NCI-H69 (cell line): ENCODE results near the gene LYPD1.

Experiments
- DNase-seq: peaks from one replicate; lab custom pipeline; 2025; lab: John Stamatoyannopoulos, UW

The LYPD1 gene

DNA sequence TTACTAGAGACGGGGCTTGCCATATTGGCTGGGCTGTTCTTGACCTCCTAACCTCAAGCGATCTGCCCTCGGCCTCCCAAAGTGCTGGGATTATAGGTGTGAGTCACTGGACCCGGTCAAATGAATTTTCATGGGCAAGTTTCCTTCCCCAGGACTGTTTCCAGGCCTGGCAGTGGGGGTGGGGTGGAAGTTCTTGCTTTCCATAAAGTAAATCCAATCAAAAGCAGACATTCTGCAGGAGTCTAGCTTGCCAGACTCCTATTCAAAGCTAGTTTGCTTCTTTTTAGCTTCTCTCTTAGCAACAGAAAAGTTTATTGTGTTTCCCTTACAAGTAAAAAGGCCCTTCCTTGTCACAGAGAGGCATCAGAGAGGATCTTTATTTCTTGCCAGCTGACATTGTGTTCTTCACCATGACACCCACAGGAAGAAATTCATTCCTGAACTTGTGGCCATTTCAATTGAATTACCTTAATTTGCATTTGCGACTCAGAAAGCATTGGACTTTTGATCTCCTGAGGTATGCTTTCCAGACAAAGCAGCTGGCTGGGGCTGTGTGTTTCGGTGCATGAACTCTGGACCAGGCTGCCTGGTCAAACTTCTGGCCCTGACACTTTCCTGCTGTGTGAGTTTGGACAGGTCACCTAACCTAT is 37.9 kb downstream of the LYPD1 start:
- no peak for DNase-seq

DNA sequence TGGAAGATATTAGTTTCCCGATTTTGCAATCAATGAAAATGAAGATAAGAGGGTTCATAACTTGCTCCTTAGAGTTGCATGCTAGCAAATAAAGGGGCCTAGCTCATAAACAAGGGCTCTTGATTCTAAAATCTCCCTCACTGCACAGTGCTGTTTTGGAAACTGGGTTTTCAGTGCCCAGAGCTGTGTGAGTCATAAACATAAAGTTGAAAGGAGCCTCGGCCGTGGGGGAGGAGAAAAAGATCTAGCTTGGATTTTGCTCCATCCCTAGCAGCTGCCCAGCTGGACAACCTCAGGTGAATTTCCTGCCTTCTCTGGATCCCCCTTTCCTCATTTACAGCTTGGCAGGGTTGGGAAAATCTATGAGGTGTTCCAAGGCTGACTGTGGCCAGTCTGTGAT is 42.5 kb downstream of the LYPD1 start:
- no peak for DNase-seq

DNA sequence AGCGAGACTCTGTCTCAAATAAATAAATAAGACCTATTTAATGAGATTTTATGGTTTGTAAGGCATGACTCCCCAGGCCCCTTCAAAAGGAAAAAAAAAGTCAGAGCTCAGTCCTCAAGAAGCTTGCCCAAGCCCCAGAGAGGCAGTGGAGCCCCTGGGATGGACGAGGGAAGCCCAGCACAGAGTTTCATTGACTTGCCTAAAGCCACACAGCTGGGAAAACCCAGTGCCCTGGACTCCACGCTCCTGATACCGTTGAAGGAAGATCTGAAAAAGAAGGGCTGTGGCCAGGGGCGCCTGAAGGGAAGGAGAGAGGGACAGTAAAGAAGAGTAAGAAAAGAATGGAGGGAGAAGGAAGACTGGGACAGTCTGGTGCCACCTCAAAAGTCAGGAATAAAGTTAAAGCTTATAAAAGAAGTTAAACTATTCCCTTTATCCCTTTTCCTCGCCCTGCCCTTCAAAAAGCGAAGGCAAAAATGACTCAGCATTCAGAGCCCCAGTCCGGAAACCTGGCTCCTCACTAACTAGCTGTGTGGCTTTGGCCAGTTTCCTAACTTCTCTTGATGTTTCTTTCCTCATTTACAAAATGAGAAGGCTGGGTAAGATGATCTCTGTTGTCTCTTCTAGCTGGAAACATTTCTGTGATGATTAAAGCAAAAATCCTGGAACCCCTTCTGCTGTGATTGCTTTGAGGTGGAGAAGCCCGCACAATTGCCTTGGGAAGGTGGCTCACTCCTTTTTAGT is 46.7 kb downstream of the LYPD1 start:
- no peak for DNase-seq

DNA sequence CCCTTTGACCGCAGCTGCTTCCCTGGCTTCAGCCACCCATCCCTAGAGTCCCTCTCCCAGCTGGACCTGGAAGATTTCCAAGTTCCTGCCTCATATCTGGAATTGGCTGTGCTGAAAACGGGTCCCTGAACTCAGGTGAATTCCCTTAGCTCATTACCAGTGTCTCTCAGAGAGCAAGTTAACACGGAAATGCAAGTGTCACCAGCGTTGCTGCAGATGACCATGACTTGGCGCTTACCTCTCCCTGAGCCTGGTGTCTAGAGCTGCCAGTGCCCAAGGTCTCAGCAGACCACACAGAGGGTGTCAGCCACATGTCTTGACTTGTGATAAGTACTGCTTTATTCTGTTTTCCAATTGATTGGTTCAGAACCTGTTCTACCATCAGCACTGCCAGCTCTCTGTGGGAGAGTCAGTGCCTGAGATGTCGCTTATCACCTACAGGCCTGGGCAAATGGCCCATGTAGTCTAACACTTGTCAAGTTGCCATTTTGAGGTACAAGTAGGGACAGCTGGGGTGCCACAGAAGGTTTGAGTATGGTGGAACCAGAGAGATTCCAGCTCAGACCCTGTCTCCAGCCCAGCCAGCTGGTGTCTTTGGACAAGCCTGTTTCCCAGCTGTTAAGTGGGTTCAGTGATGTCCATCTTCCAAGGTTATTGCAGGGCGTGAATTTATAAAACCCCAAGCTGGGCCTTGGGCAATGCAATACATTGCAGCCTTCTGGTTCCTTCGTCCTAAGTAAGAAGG is 48.7 kb downstream of the LYPD1 start:
- DNase-seq = no peak

DNA sequence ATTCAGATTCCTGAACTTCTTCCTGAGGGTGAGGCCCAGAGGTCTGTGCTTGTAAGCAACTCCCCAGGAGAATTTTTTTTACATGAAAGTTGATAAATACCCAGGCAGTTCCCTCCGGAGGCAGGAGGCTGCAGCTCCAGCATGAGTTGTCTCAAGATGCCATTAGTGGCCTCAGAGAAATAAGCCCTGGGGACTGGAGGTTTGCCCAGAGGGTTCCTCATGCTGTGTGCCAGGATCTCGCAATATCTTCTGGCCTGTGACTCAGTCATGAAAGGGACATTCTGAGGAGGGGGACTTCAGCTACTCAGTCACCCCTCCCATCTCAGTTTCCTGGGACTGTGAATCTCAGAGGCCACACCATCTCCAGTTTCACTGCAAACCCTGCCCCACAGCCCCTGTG is 49.9 kb downstream of the LYPD1 start:
- DNase-seq = no peak

DNA sequence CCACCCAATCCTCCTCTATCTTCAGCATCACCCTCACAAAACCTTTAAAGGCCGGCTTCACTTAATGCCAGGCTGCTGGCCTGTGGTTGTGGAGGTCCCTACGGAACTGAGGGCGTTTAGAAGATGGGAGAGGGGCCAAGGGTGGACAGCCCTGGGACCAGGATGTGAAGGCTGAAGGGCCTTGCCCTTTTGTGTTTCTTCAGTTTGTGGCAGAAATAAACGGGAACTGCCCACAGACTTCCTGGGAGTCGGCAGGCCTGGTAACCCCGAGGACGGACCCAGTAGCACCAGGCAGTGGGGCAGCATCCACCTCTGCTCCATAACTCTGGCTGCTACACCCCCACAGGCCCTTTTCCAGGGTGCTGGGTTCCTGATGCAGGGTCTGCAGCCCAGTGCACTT is 51.3 kb downstream of the LYPD1 start:
- DNase-seq = no peak

DNA sequence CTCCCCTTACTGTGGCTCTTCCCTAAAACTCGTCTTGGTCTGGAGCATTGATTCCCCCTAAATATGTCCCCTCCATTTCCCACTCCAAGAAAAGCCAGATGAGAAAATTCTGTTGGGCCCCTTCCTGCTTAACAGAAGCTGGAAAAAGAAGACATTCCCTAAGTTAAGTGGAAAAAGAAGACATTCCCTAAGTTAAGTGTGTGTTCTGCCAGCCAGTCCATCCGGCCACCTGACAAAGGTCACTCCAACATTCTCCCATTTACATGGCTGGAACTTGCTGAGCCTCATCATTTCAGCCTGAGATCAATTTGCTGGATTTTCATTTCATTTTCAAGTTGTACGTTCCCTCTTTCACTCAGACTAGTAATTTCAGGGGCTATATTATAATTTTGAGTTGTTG is 52.0 kb downstream of the LYPD1 start:
- no peak for DNase-seq

DNA sequence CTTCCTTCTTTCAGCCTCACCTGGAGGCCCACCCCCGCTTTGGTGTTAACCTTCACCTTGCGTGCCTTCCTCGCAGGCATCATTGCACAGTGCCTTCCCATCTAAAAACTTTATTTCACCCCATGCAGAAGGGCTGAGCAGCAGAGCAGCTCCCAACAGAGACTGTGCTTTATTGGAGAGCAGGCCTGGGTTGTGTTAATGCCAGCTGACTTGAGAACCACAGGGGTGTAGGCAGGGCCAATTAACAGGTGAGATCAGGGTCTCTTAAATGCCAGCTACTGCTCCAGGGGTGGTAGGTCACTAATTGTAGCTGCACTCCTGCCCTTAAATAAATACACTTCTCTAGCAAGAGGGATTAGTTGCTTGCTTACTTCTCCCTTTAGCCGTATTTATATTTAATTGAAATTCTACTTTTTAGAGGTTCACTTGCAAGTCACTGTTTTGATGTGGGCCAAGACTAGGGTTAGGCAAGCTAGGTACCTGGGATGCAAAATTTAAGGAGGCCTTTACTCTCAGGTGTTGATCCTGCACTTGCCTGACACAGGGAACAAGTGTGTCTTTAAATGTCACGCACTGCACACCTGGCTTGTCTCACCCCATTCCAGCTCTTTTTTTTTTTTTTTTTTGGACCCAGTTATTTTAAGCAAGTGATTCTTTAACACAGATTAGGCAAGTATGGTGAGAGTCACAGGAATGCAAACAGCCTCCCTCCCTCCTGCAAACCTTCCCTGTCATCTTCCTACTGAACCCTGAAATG is 54.5 kb downstream of the LYPD1 start:
- DNase-seq = no peak

DNA sequence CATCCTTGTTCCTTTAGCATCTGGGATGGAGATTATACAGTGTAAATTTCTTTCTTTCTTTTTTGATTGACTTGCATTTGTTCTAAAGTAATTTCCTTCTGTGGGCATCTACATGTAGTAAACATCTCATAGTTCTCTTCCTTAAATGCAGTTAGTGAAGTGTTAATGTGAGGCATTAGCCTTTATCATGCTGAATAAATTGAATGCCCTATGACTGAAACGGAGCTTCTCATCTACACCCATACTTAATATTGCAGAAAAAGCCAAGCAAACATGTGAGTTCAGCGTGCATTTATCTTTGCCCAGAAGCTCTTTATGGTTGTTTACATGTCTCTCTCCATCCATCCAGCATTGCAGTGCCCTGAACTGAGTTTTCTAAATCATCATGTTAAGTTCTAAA is 58.3 kb downstream of the LYPD1 start:
- DNase-seq = no peak

DNA sequence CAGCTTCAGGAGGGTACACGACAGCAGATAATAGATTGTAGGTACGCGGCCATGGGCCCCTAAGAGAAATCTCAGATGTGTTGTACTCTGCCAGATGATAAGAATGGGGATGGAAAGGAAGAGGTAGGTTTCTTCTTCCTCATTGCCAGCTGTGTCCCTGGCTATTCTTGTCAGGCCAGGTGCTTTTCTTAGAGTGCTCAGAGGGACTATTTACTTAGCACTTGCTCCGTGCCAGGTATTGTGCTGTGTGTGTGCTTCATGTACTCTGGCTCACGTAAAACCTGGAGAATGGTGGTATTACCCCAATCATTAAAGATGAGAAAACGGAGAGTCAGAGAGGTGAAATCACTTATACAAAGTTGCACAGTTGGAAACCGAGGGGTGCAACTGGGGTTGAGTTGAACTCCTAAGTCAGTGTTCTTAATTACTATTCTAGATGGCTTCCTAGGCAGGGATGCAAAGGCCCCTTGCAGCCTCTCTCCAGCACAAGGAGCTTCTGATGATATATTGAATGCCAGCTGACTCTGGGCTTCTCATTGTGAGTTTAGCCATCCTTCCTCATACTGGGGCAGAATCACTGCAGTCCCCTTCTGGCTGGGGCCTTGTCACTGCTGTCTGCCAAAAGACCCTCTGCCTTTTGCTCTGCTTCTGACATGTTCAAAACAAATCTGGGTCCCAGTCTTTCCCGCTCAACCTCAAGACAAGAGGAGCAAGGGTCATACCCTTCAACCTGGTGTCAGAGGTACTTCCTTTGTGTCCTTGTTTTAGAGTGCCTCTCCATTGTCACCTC is 60.7 kb downstream of the LYPD1 start:
- DNase-seq = no peak

DNA sequence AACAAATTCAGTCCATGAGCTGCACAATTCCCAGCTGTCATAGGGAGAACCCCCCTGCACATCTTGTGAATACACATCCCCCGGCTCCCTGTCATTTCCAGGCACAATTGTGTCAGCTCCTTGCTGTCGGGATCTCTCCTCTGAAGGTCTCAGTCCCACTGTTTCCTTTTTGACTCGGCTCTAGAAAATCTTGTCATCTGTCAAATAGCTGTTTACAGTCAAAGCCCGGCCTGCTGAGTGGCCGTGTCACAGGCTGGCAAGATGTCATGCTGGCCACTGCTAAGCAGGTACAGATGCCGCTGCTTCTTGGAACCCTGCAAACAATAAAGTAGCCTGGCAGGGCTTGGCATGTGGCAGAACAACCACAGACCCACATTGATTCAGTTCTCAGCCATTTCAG is 61.7 kb downstream of the LYPD1 start:
- no peak for DNase-seq

DNA sequence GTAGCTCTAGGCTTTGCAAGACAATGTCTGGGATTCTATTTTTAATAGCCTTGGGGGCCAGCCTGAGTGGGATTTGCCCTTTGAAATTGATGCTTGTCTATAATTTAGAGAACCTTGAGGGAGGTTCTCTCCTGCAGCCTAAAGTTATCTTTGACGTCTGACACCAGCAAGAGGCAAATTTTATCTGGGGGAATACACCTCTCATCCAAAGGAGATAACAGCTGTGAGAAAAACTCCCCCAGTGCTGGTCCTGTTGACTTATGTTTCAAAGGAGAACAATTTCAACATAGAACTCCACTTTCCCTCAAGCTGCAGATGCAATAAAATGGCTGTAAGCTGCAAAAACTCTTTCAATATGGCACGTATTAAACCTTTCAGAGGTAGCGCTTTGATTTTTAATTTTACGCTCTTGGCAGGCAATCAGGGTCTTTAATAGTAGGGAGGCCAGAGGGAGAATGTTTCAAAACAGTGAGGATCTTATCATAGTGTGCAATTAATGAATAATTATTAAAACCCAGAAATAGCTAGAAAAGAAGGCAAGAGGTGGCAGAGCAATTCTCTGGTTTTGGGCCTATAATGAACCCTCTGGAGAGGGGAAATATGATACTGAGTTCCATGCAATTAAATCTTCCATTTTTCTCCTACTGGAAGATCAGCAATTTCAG is 62.4 kb downstream of the LYPD1 start:
- no peak for DNase-seq

DNA sequence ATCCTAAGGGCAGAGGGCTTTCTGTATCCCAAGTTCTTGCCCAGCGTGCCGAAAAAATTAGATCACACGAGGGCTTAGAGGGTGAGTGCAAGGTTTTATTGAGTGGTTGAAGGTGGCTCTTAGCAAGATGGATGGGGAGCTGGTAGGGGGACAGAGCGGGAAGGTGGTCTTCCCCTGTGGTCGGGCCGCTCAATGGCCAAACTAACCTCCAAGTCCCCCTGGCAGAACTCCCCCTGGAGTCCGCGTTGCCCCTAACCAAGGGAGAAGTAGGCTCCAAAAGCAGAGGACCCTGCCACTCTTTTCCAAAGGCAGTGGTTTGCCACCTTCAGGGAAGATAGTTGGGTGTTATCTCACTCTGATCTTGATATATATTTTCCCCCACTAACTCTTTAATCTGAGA is 63.4 kb downstream of the LYPD1 start:
- no peak for DNase-seq

DNA sequence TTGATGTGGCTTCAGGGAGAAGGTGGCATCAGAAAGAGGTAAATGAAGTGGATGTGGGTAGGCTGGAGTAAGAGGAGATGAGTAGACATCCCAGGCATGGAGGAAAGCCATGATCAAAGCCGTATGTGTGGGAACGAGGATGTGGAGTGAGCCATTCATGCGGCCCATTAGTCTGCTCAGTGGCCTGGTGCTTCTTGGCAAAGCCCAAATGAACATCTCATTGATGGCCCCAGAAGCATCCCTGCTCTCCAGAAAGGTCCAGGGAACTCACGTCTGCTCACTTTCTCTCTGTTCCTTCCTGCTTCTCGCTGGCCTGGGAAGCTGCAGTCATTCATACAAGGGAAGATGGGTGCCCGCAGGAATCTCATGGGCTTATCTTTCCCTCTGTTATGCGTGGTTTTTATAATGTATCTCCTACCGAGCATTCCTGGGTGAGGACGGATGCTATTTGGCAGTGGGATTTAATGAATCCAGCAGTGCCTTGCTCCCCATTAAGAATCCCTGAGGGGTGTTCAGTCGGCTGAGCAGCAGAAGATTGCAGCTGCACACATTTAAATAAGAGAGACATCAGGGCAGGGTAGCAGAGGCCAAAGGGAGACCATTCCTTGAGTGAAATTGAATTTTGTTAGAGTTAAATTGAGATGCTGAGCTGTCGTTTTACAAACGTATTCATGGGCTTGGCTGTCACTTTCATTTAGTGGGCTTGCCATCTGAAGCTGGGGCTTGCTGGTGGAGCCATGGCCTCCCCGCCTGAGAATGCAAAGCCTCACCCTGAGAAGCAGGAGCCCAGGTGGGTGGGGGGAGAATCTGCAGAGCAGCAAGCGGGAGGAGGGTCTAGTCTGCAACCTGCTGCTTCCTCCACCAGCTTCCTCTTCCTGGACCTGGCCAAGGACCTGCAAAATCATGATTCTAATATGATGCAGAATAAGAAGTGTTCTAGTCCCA is 64.5 kb downstream of the LYPD1 start:
- DNase-seq = no peak

DNA sequence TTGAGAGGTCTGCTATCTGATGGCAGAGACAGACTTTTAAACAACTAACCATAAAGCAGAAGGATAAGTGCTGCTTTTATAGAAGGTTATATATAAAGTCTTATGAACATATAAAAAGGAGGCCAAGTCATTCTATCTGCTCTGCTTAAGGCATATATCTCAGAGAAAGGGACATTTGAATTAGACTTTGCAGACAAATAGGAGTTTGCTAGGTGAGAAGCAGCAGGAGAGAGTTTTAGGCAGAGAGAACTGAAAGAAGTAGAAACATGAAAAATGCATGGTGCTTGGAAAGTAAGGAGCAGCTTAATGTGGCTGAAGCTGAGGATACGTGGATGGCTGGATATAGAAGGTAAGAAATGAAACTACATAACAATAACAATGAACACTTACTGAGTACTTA is 65.4 kb downstream of the LYPD1 start:
- DNase-seq = no peak

DNA sequence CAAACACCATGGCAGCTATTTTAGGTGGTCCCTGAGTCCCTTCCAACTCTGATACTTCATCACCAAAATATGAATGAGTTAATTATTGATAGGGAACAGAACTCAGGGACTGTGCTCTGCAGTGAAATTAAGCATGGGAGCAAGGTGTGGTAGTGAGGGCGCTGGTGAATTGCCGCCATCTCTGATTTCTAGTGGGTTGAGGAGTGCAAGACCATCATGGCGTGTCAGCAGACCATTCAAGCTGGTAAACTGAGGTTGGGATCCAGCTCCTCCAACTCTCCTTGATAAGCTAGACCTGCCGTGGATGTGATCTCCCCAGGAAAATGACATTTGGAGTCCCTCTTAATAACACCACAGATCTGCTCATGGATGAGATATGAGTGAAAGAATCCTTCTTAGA is 70.4 kb downstream of the LYPD1 start:
- no peak for DNase-seq

DNA sequence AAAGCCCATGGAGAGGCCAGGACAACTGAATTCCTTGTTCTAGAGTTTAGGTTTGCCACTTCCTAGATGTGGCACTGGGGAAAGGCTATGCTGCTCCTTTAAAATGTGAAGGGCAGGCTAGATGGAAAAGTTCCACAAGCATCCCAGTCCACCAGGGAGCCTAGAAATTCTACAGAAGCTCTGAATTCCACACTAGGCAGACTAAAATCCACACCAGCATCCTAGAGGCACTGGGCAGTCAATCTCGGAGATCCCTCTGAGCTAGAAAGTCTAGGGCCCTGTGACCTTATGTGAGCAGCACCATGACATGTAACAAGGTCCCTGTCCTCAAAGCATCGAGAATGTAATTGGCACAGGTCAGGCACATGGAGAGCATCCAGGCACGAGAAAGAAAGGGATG is 71.5 kb downstream of the LYPD1 start:
- DNase-seq = no peak

DNA sequence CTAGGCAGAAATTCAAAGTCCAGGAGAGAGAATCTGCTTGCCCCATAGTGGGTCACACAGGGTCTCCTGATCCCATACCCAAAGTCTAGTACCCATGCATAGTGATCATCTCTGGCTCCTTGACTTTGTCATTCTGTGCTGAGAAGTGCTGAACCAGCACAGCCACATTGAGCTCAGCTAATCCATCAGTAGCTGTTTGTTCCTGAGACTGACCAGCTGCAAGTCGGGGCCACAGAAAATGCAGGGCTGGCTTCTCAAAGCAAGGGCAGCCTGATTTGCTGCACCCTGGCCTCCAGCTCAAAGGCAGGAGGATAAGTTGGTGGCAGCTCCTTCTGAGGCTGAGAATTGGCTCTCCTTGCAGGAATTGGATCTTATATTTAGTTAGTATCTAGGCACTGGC is 72.2 kb downstream of the LYPD1 start:
- DNase-seq = no peak

DNA sequence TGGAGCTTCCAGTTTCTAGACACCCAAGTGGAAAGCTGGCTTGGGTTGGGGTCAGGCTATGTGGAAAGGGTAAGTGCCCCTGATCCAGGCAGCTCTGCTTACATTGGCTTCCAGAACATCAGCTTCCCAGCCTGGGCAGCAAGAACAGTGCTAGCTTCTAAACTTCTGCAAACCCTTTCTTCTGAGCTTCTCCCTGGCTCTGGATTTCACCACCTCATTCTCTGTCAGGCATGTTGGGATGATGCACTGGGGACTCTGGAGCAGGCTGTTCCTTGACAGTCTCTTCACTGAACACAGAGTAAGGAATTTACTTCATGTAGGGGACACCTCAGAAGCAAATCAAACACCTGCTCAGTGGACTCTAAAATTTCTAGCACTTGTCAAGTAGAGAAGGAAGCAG is 72.8 kb downstream of the LYPD1 start:
- DNase-seq = no peak

DNA sequence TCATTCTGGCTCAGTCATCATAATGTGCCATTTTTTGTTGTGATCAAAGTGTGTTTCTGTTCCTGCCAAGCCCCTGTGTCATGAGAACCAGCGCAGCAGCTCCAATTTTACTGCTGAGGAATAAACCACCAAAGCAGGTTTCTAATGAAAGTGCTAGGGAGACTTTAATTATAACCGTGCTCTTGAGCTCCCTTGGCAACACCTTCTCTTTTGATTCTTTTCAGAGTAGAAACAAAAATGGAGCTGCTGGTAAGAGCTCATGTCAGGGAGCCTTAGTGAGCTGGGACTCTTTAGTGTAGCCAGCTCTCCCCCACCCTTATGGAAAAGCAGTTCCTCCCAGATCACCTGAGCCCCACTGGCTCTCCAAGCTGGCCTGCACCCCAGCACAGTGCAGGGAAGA is 74.3 kb downstream of the LYPD1 start:
- DNase-seq = no peak
